Activated CD4-positive, alpha-beta T cell treated with anti-CD3 and anti-CD28 coated beads, Interleukin-2, amount 50 U/mL, for 1 hour (primary cell): Measurements from ENCODE around the gene AMBP.

Experiments used
- DNase-seq: peaks from one replicate; pipeline ENCODE4 v3.0.0-alpha.2; 2020

The AMBP gene

GRCh38 chr9:114029311-114030170, 48.6 kb downstream of the AMBP start:
- no peak for DNase-seq

GRCh38 chr9:114028646-114029045, 49.5 kb downstream of the AMBP start:
- DNase-seq = no peak

GRCh38 chr9:114027863-114028465, 50.1 kb downstream of the AMBP start:
- DNase-seq = no peak

- no peak for DNase-seq
Observed at GRCh38 chr9:114027159-114027862, 50.8 kb downstream of the AMBP start.

GRCh38 chr9:114026335-114026734, 51.8 kb downstream of the AMBP start:
- no peak for DNase-seq

- no peak for DNase-seq
Observed at GRCh38 chr9:114025760-114026159, 52.3 kb downstream of the AMBP start.

- no peak for DNase-seq
Observed at GRCh38 chr9:114025196-114025753, 52.8 kb downstream of the AMBP start.

GRCh38 chr9:114023961-114024360, 54.1 kb downstream of the AMBP start:
- DNase-seq = no peak

- DNase-seq = no peak
Observed at GRCh38 chr9:114021578-114021977, 56.5 kb downstream of the AMBP start.

- no peak for DNase-seq
Observed at GRCh38 chr9:114017741-114018715, 60.1 kb downstream of the AMBP start.

GRCh38 chr9:114016629-114017423, 61.3 kb downstream of the AMBP start:
- DNase-seq = no peak

GRCh38 chr9:114016101-114016500, 62.0 kb downstream of the AMBP start:
- no peak for DNase-seq

- DNase-seq = no peak
Observed at GRCh38 chr9:114015607-114016006, 62.5 kb downstream of the AMBP start.

- DNase-seq = no peak
Observed at GRCh38 chr9:114014044-114014443, 64.1 kb downstream of the AMBP start.

GRCh38 chr9:114012126-114012525, 66.0 kb downstream of the AMBP start:
- DNase-seq = no peak

- DNase-seq = no peak
Observed at GRCh38 chr9:114011313-114011712, 66.8 kb downstream of the AMBP start.
